Endothelial cell of umbilical vein (primary cell): ENCODE data around the gene GCH1. TPM values are rescaled to one million over a fixed set of nuclear protein-coding genes. Genes with fewer than 3 reads are reported as not detected.

Experiments
- BruUV-seq: library from RNA; stranded (reverse); fragments of 400-500 nt; replicated peaks from 2 replicates; lab custom pipeline; 2021; lab: Mats Ljungman, UMichigan
- CTCF ChIA-PET: fragments of 300-600, 350-600 bp; sonication (Branson Sonifier 250); formaldehyde crosslinking; loops from one replicate; lab custom pipeline; 2021; ENCODE audit warnings: antibody characterized with exemption, inconsistent platforms; lab: Charles Lee
- POLR2A ChIA-PET: fragments of 300-600, 350-600 bp; sonication (Branson Sonifier 250); formaldehyde crosslinking; loops from one replicate; lab custom pipeline; 2021; ENCODE audit warnings: antibody characterized with exemption, inconsistent platforms; lab: Charles Lee
- DNase-seq: peaks from one replicate; pipeline ENCODE4 v3.0.0-alpha.2; 2011; ENCODE audit warnings: low read depth, low spot score
- FAIRE-seq: peaks from 2 replicates; lab custom pipeline; 2011; peaks lifted over from hg19 to GRCh38; lab: Jason Lieb, UNC
- H2AFZ ChIP-seq: 2 replicates; pipeline ENCODE4 v1.6.0; 2012; ENCODE audit warnings: low read depth, low read length, control low read depth, inconsistent platforms
- H3K27ac ChIP-seq: 2 replicates; pipeline ENCODE4 v1.5.1; 2011; ENCODE audit warnings: low read depth, mild to moderate bottlenecking, control low read depth, low read length, moderate library complexity; ENCODE audit not compliant: insufficient read depth
- H3K27me3 ChIP-seq, 2 experiments: 2 replicates each; pipeline versions ENCODE4 v1.6.0 to v1.6.1; 2011; ENCODE audit warnings: low read length in 2 of 2, mixed read lengths in 1 of 2; ENCODE audit not compliant: control insufficient read depth in 2 of 2, insufficient read depth in 2 of 2
- H3K36me3 ChIP-seq, 2 experiments: 2 replicates in 1 of 2; 3 replicates in 1 of 2; pipeline ENCODE4 v1.5.1; 2011; ENCODE audit warnings: low read length in 2 of 2, mild to moderate bottlenecking in 1 of 2, moderate library complexity in 1 of 2; ENCODE audit not compliant: control insufficient read depth in 2 of 2, insufficient read depth in 2 of 2; ENCODE audit errors: extremely low read depth in 1 of 2
- H3K4me1 ChIP-seq: 3 replicates; pipeline ENCODE4 v1.5.1; 2011; ENCODE audit warnings: mild to moderate bottlenecking, low read length; ENCODE audit not compliant: control insufficient read depth, insufficient read depth; ENCODE audit errors: extremely low read depth
- H3K4me2 ChIP-seq: 2 replicates; pipeline ENCODE4 v1.6.1; 2011; ENCODE audit warnings: low read length, control low read depth, mixed read lengths; ENCODE audit not compliant: insufficient read depth
- H3K4me3 ChIP-seq, 3 experiments: fragments of 200-600 bp in 1 of 3; sonication (generic), shearing (Covaris generic) in 1 of 3; replicated peaks in 1 of 3; 2 replicates each; pipeline ENCODE4 v1.5.1; 2011 to 2016; ENCODE audit warnings: control low read depth in 3 of 3, low read length in 3 of 3, mild to moderate bottlenecking in 2 of 3, inconsistent platforms in 1 of 3, low read depth in 1 of 3, moderate library complexity in 1 of 3; ENCODE audit not compliant: insufficient read depth in 1 of 3
- H3K79me2 ChIP-seq: 2 replicates; pipeline ENCODE4 v1.6.0; 2012; ENCODE audit warnings: low read length, inconsistent platforms; ENCODE audit not compliant: control insufficient read depth, insufficient read depth
- H3K9ac ChIP-seq: replicated peaks from 2 replicates; pipeline ENCODE3; 2011; ENCODE audit warnings: low read length, control low read depth; ENCODE audit not compliant: insufficient read depth; ENCODE audit errors: extremely low read depth
- H3K9me1 ChIP-seq: replicated peaks from 3 replicates; pipeline ENCODE4 v1.6.0; 2011; ENCODE audit warnings: mild to moderate bottlenecking, low read length; ENCODE audit not compliant: control insufficient read depth, insufficient read depth; ENCODE audit errors: extremely low read depth
- H3K9me3 ChIP-seq: replicated peaks from 2 replicates; pipeline ENCODE4 v1.5.1; 2012; ENCODE audit warnings: low read length, inconsistent platforms; ENCODE audit not compliant: control insufficient read depth, insufficient read depth
- H4K20me1 ChIP-seq: replicated peaks from 2 replicates; pipeline ENCODE3; 2011; ENCODE audit warnings: mild to moderate bottlenecking, low read length; ENCODE audit not compliant: control insufficient read depth, insufficient read depth; ENCODE audit errors: extremely low read depth
- EZH2 ChIP-seq: IDR thresholded peaks from 2 replicates; pipeline ENCODE4 v1.6.1; 2012; ENCODE audit warnings: borderline replicate concordance, low read depth, mild to moderate bottlenecking, moderate library complexity, low read length, inconsistent platforms; ENCODE audit not compliant: severe bottlenecking
- FOS ChIP-seq: IDR thresholded peaks from 2 replicates; pipeline ENCODE4 v1.6.1; 2011; ENCODE audit warnings: mild to moderate bottlenecking, low read length, moderate library complexity, borderline replicate concordance; ENCODE audit not compliant: insufficient read depth
- GATA2 ChIP-seq: IDR thresholded peaks from 2 replicates; pipeline ENCODE4 v1.7.0; 2011; ENCODE audit warnings: low read depth, mild to moderate bottlenecking, moderate library complexity, mixed read lengths, low read length; ENCODE audit not compliant: insufficient read length, insufficient read depth
- JUN ChIP-seq: IDR thresholded peaks from 2 replicates; pipeline ENCODE4 v1.6.1; 2011; ENCODE audit warnings: borderline replicate concordance, low read depth; ENCODE audit not compliant: insufficient read length, insufficient read depth
- MYC ChIP-seq: IDR thresholded peaks from one replicate; pipeline ENCODE4 v1.6.1; 2011; ENCODE audit warnings: mild to moderate bottlenecking, low read depth, low read length
- POLR2A ChIP-seq: IDR thresholded peaks from 2 replicates; pipeline ENCODE4 v1.6.1; 2012; ENCODE audit warnings: low read depth, mild to moderate bottlenecking, control low read depth, low read length
- POLR2AphosphoS5 ChIP-seq: IDR thresholded peaks from 2 replicates; pipeline ENCODE4 v1.6.1; 2012; ENCODE audit warnings: low read depth, mild to moderate bottlenecking, control low read depth, low read length, moderate library complexity; ENCODE audit not compliant: insufficient read depth
- dilution Hi-C: fragments of 300-500 bp; cut with MboI; formaldehyde crosslinking; loops from one replicate; pipeline ENCODE4 v1.15.0; 2019; ENCODE audit warnings: low sequenced_read_pairs; ENCODE audit not compliant: extremely low pct_ligation_motif_present
- intact Hi-C: fragments of 100-400 bp; cut with micrococcal nuclease; formaldehyde crosslinking; loops from one replicate; pipeline ENCODE4 v1.10.0; 2022
- polyA plus RNA-seq, 4 experiments: library from polyadenylated mRNA; depleted of rRNA in 3 of 4; stranded (reverse) in 3 of 4; unstranded in 1 of 4; fragments of >200 nt; gene quantifications; 2 replicates each; pipeline versions ENCODE4 v1.2.1 to v1.2.3, GENCODE V29; 2011 to 2012; ENCODE audit warnings: missing spikeins in 1 of 4
- total RNA-seq: library from RNA; stranded (reverse); gene quantifications from 2 replicates; pipeline ENCODE4 v1.2.3, GENCODE V29; 2021
- TF ChIP-seq, protein P1 (sequence below), 2 donors: IDR thresholded peaks; 1 replicate in 1 of 2; 2 replicates in 1 of 2; pipeline ENCODE4 v1.5.1; 2011; ENCODE audit warnings: low read length in 2 of 2, mild to moderate bottlenecking in 2 of 2, moderate library complexity in 2 of 2, control low read depth in 1 of 2, inconsistent platforms in 1 of 2, low read depth in 1 of 2; ENCODE audit not compliant: insufficient read depth in 1 of 2; ENCODE audit errors: extremely low read depth in 1 of 2
- TF ChIP-seq, protein P2 (sequence below): IDR thresholded peaks from 2 replicates; pipeline ENCODE4 v1.6.1; 2011; ENCODE audit not compliant: insufficient read depth, insufficient read length

Gene GCH1
- total and polyA plus RNA-seq, 2 donors (not counting 3 experiments of a cell fraction or from before 2014, with no cell fraction given): 3.6 to 4.6 TPM

DNA sequence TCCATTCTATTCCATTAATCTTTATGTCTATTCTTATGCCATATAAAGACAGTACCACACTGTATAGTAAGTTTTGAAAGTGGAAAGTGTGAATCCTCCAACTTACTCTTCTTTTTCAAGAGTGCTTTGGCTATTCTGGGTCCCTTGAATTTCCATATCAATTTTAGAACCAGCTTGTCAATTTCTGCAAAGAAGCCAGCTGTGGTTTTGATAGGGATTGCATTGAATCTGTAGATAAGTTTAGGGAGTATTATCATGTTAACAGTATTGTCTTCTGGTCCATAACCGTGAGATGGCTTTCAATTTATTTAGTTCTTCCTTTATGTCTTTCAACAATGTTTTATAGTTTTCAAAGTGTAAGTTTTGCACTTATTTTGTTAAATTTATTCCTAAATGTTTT lies 34.2 kb upstream of the GCH1 start:
- FAIRE-seq: no peak
- intact Hi-C loops (no loop called here), dilution Hi-C loops (no loop called here)
- Histone ChIP-seq H3K9me3 (no peaks in the 10 kb centered on the region), H3K9me1 (no peaks in the 10 kb centered on the region), H2AFZ (no peak overlapping the region), H3K36me3 (no peaks in the 10 kb centered on the region), H3K4me3 (no peak overlapping the region), H3K27ac (no peak overlapping the region), H3K27me3 (no peaks in the 10 kb centered on the region), H3K9ac (no peak overlapping the region), H3K4me2 (no peak overlapping the region), H4K20me1 (no peaks in the 10 kb centered on the region), H3K79me2 (no peaks in the 10 kb centered on the region), H3K4me1 (no peaks in the 10 kb centered on the region)
- BruUV-seq: no TSS peak
- TF ChIP-seq FOS: no peak
- TF ChIP-seq, protein P1, sequence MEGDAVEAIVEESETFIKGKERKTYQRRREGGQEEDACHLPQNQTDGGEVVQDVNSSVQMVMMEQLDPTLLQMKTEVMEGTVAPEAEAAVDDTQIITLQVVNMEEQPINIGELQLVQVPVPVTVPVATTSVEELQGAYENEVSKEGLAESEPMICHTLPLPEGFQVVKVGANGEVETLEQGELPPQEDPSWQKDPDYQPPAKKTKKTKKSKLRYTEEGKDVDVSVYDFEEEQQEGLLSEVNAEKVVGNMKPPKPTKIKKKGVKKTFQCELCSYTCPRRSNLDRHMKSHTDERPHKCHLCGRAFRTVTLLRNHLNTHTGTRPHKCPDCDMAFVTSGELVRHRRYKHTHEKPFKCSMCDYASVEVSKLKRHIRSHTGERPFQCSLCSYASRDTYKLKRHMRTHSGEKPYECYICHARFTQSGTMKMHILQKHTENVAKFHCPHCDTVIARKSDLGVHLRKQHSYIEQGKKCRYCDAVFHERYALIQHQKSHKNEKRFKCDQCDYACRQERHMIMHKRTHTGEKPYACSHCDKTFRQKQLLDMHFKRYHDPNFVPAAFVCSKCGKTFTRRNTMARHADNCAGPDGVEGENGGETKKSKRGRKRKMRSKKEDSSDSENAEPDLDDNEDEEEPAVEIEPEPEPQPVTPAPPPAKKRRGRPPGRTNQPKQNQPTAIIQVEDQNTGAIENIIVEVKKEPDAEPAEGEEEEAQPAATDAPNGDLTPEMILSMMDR (IDR thresholded peaks at IDR 0.05; ENCODE audit: extremely low read depth in 1 of 2, insufficient read depth in 1 of 2, low read depth in 1 of 2, low read length in 2 of 2): no peak
- TF ChIP-seq, protein P2, sequence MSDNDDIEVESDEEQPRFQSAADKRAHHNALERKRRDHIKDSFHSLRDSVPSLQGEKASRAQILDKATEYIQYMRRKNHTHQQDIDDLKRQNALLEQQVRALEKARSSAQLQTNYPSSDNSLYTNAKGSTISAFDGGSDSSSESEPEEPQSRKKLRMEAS: no peak
- TF ChIP-seq MYC: no peak
- TF ChIP-seq EZH2: no peak
- no peak for TF ChIP-seq JUN
- TF ChIP-seq GATA2: no peak
- TF ChIP-seq POLR2AphosphoS5: no peak
- no peak for TF ChIP-seq POLR2A
- DNase-seq: no peak
- CTCF ChIA-PET: interaction anchor here (1.0 kb wide), 1 partner anchor 44 kb away, joined by 3 read pairs; no protein-coding TSS in a partner anchor
- POLR2A ChIA-PET: interaction anchor here (0.6 kb wide), 1 partner anchor 10 kb away, joined by 5 read pairs; no protein-coding TSS in a partner anchor
